A549 (cell line): Measurements from ENCODE around the gene RAD51B. TPM values are rescaled to one million over a fixed set of nuclear protein-coding genes. Genes with fewer than 3 reads are reported as not detected.
A peak's percentile ranks its signal among the peaks of the same experiment; 100 is the strongest.

ENCODE experiments used
- ATAC-seq, 2 experiments: fragments of 200-7000 bp in 1 of 2; fragments of >200 bp in 1 of 2; cut with Nextera tagmentation in 1 of 2; cut with Tn5 transposase in 1 of 2; 3 replicates each; pipeline versions ENCODE4 v1.8.0 to v1.9.1; 2018 to 2020; ENCODE audit warnings: mild to moderate bottlenecking in 1 of 2, moderate library complexity in 1 of 2
- CTCF ChIA-PET: fragments of 300-600 bp; sonication (Branson Sonifier 250); formaldehyde crosslinking; extraction: SDS; loops from one replicate; lab custom pipeline; 2021; ENCODE audit warnings: antibody characterized with exemption, inconsistent platforms; lab: Yijun Ruan, JAX
- POLR2A ChIA-PET: fragments of 350-600 bp; formaldehyde crosslinking; extraction: SDS; loops from one replicate; lab custom pipeline; 2021; ENCODE audit warnings: antibody characterized with exemption, inconsistent platforms; lab: Yijun Ruan, JAX
- DNase-seq, 2 experiments: peaks; one replicate each; pipeline versions ENCODE4 v3.0.0 to v3.0.0-alpha.2; 2011 to 2016; ENCODE audit warnings: low read depth in 1 of 2, low spot score in 1 of 2
- FAIRE-seq: peaks from 2 replicates; lab custom pipeline; 2011; peaks lifted over from hg19 to GRCh38; lab: Jason Lieb, UNC
- H3K27ac ChIP-seq, 2 experiments: fragments of >200 bp; sonication (Bioruptor Twin); formaldehyde crosslinking; 3 replicates each; pipeline ENCODE4 v1.5.1; 2016 to 2017
- H3K4me1 ChIP-seq: fragments of >200 bp; sonication (Bioruptor Twin); formaldehyde crosslinking; 3 replicates; pipeline ENCODE4 v1.6.1; 2016
- H3K4me2 ChIP-seq: fragments of >200 bp; sonication (Bioruptor Twin); formaldehyde crosslinking; 3 replicates; pipeline ENCODE4 v1.6.1; 2016
- H3K4me3 ChIP-seq: fragments of >200 bp; sonication (Bioruptor Twin); formaldehyde crosslinking; 3 replicates; pipeline ENCODE4 v1.5.1; 2016
- H3K9me3 ChIP-seq: fragments of >200 bp; sonication (Bioruptor Twin); formaldehyde crosslinking; 3 replicates; pipeline ENCODE4 v1.6.1; 2016
- BHLHE40 ChIP-seq: IDR thresholded peaks from 2 replicates; pipeline ENCODE4 v1.6.1; 2012; ENCODE audit warnings: low read depth, low read length, inconsistent platforms
- CBX2 ChIP-seq: fragments of 200-600 bp; sonication (generic); IDR thresholded peaks from 2 replicates; pipeline ENCODE4 v1.6.1; 2016; ENCODE audit warnings: low read depth, mild to moderate bottlenecking, borderline replicate concordance
- CBX8 ChIP-seq: fragments of 200-600 bp; sonication (generic); IDR thresholded peaks from 2 replicates; pipeline ENCODE4 v1.6.1; 2016
- CEBPB ChIP-seq, 2 experiments: fragments of >200 bp in 1 of 2; sonication (Bioruptor Twin) in 1 of 2; formaldehyde crosslinking in 1 of 2; IDR thresholded peaks; 2 replicates each; pipeline ENCODE4 v1.6.1; 2012 to 2016
- EHMT2 ChIP-seq: fragments of 200-600 bp; sonication (generic); IDR thresholded peaks from 2 replicates; pipeline ENCODE4 v1.6.1; 2016; ENCODE audit warnings: antibody characterized with exemption, low read depth, mild to moderate bottlenecking, moderate library complexity
- HOXB13 ChIP-seq: fragments of 250-450 bp; sonication (Bioruptor Pico); IDR thresholded peaks from 2 replicates; pipeline ENCODE4 v1.5.0; 2020; ENCODE audit warnings: low read depth, mild to moderate bottlenecking, moderate library complexity
- HOXB5 ChIP-seq: fragments of 250-450 bp; sonication (Bioruptor Pico); IDR thresholded peaks from 2 replicates; pipeline ENCODE4 v1.5.0; 2020; ENCODE audit warnings: mild to moderate bottlenecking, moderate library complexity
- JUN ChIP-seq, 2 experiments: fragments of >200 bp; sonication (Bioruptor Twin); formaldehyde crosslinking; IDR thresholded peaks; 2 replicates in 1 of 2; 3 replicates in 1 of 2; pipeline ENCODE4 v1.6.1; 2016 to 2017
- JUNB ChIP-seq: fragments of >200 bp; sonication (Bioruptor Twin); formaldehyde crosslinking; IDR thresholded peaks from 2 replicates; pipeline ENCODE4 v1.6.1; 2016
- KDM1A ChIP-seq: fragments of 200-600 bp; sonication (generic); IDR thresholded peaks from 2 replicates; pipeline ENCODE4 v1.6.1; 2016; ENCODE audit warnings: low read depth, mild to moderate bottlenecking
- MAFK ChIP-seq: fragments of 450-650 bp; IDR thresholded peaks from 2 replicates; pipeline ENCODE4 v1.6.1; 2014; ENCODE audit not compliant: partially characterized antibody
- MYC ChIP-seq: IDR thresholded peaks from 2 replicates; pipeline ENCODE4 v1.6.1; 2012; ENCODE audit warnings: mild to moderate bottlenecking, inconsistent platforms, low read length, improper control_type of control experiment, borderline replicate concordance
- NR3C1 ChIP-seq: fragments of >200 bp; sonication (Bioruptor Twin); formaldehyde crosslinking; IDR thresholded peaks from 3 replicates; pipeline ENCODE4 v1.6.1; 2017
- POLR2AphosphoS2 ChIP-seq: conservative IDR thresholded peaks from 2 replicates; pipeline ENCODE4 v1.6.1; 2012; ENCODE audit warnings: low read length, improper control_type of control experiment, inconsistent platforms
- RFX5 ChIP-seq: fragments of 450-650 bp; IDR thresholded peaks from 2 replicates; pipeline ENCODE4 v1.7.1; 2014; ENCODE audit warnings: antibody characterized with exemption, mild to moderate bottlenecking, moderate library complexity
- SMC3 ChIP-seq: fragments of >200 bp; sonication (Bioruptor Twin); formaldehyde crosslinking; IDR thresholded peaks from 3 replicates; pipeline ENCODE4 v1.6.1; 2018; ENCODE audit warnings: inconsistent platforms
- TFCP2L1 ChIP-seq: fragments of 250-450 bp; sonication (Bioruptor Pico); IDR thresholded peaks from 2 replicates; pipeline ENCODE4 v1.5.0; 2021; ENCODE audit warnings: mild to moderate bottlenecking
- ZC3H11A ChIP-seq: fragments of 450-650 bp; IDR thresholded peaks from 2 replicates; pipeline ENCODE4 v1.6.1; 2014; ENCODE audit warnings: antibody characterized with exemption, mild to moderate bottlenecking
- ZNF302 ChIP-seq: fragments of 250-450 bp; sonication (Bioruptor Pico); IDR thresholded peaks from 2 replicates; pipeline ENCODE4 v1.9.0; 2021; ENCODE audit warnings: inconsistent platforms, mild to moderate bottlenecking, moderate library complexity
- ZSCAN20 ChIP-seq: fragments of 250-450 bp; sonication (Bioruptor Pico); IDR thresholded peaks from 2 replicates; pipeline ENCODE4 v1.8.0; 2022; ENCODE audit warnings: mild to moderate bottlenecking, moderate library complexity
- WGBS: methylation state at CpG from one replicate; pipeline ENCODE4 v1.1.6; 2017; ENCODE audit errors: missing lambda C conversion rate; 5-methylcytosine and 5-hydroxymethylcytosine counted together
- polyA plus RNA-seq, 4 experiments: library from polyadenylated mRNA; depleted of rRNA in 3 of 4; stranded (reverse); fragments of >200 nt; fragmentation: RNase III in 1 of 4; extraction: RNeasy Plus Mini Kit Qiagen cat#74134 plus additional on column Dnase treatment in 1 of 4; gene quantifications; 2 replicates in 3 of 4; 3 replicates in 1 of 4; pipeline ENCODE4 v1.2.3, GENCODE V29; 2011 to 2017
- TF ChIP-seq, protein P1 (sequence below): fragments of 250-450 bp; sonication (Bioruptor Pico); IDR thresholded peaks from 2 replicates; pipeline ENCODE4 v1.5.0; 2021; ENCODE audit warnings: mild to moderate bottlenecking, moderate library complexity, borderline replicate concordance
- TF ChIP-seq, protein P2 (sequence below): fragments of 450-650 bp; IDR thresholded peaks from 2 replicates; pipeline ENCODE4 v1.6.1; 2014; ENCODE audit warnings: antibody characterized with exemption
- TF ChIP-seq, protein P3 (sequence below): fragments of 200-600 bp; sonication (generic); IDR thresholded peaks from 2 replicates; pipeline ENCODE4 v1.6.1; 2016; ENCODE audit warnings: antibody characterized with exemption, mild to moderate bottlenecking, moderate library complexity
- TF ChIP-seq, protein P4 (sequence below): fragments of 150-350 bp; IDR thresholded peaks from 2 replicates; pipeline ENCODE4 v1.6.1; 2014; ENCODE audit warnings: low read depth, mild to moderate bottlenecking, low read length
- TF ChIP-seq, protein P5 (sequence below): fragments of >200 bp; sonication (Bioruptor Twin); formaldehyde crosslinking; IDR thresholded peaks from 2 replicates; pipeline ENCODE4 v1.6.1; 2016
- TF ChIP-seq, protein P6 (sequence below): IDR thresholded peaks from 2 replicates; pipeline ENCODE4 v1.6.1; 2012; ENCODE audit warnings: low read depth, borderline replicate concordance

The RAD51B gene
- polyA plus RNA-seq, 2 of the 4 experiments (the other 2 are of a cell fraction): 7.2 to 10.8 TPM

DNA sequence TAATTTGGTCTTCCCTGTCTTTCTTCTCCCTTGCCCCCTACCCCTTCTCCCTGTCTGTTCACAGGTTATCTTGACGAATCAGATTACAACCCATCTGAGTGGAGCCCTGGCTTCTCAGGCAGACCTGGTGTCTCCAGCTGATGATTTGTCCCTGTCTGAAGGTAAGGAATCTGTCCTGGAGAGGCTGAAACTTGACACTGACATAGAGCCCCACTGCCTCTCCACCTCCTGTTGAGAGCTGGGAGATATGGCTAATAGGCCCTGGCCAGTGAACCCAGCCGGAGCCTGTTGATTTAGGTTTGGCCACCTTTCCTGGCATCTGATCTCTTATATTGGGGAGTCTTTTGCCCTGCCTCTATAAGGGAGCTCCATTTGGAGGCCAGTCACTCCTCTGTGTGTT is 472.2 kb downstream of the RAD51B start:
- ATAC-seq (0 out of 6 replicates have a peak, but pooled peaks of 1 of the 2 experiments have one; percentile 26), FAIRE-seq (no peak), DNase-seq (no peak)
- Histone ChIP-seq H3K9me3 (no peaks in the 10 kb centered on the region), H3K27ac (peak overlapping the region in 1 of 2 experiments; percentile 60; a peak in 3 of 6 replicates), H3K4me2 (no peak overlapping the region), H3K4me3 (no peak overlapping the region), H3K4me1 (0 out of 3 replicates have a peak, but pooled peaks cover 2% of the 10 kb centered on the region)
- WGBS: 90% methylated on average over 2 of the region's 2 CpGs
- ChIA-PET CTCF (interaction anchor here (0.9 kb wide), 1 partner anchor 54 kb away, joined by 3 read pairs; no protein-coding TSS in a partner anchor), POLR2A (no interaction called here)
- TF ChIP-seq SMC3: no peak
- TF ChIP-seq ZSCAN20: no peak
- no peak for TF ChIP-seq CBX2
- TF ChIP-seq BHLHE40: no peak
- TF ChIP-seq CEBPB (IDR thresholded peaks at IDR 0.05): no peak
- no peak for TF ChIP-seq CBX8
- no peak for TF ChIP-seq KDM1A
- TF ChIP-seq TFCP2L1 (CRISPR knock-in tag): no peak
- no peak for TF ChIP-seq ZNF302 (CRISPR knock-in tag)
- TF ChIP-seq JUN (IDR thresholded peaks at IDR 0.05): no peak
- no peak for TF ChIP-seq NR3C1
- no peak for TF ChIP-seq ZC3H11A
- TF ChIP-seq, protein P1, sequence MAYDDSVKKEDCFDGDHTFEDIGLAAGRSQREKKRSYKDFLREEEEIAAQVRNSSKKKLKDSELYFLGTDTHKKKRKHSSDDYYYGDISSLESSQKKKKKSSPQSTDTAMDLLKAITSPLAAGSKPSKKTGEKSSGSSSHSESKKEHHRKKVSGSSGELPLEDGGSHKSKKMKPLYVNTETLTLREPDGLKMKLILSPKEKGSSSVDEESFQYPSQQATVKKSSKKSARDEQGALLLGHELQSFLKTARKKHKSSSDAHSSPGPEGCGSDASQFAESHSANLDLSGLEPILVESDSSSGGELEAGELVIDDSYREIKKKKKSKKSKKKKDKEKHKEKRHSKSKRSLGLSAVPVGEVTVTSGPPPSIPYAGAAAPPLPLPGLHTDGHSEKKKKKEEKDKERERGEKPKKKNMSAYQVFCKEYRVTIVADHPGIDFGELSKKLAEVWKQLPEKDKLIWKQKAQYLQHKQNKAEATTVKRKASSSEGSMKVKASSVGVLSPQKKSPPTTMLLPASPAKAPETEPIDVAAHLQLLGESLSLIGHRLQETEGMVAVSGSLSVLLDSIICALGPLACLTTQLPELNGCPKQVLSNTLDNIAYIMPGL (CRISPR knock-in tag): no peak
- TF ChIP-seq, protein P2, sequence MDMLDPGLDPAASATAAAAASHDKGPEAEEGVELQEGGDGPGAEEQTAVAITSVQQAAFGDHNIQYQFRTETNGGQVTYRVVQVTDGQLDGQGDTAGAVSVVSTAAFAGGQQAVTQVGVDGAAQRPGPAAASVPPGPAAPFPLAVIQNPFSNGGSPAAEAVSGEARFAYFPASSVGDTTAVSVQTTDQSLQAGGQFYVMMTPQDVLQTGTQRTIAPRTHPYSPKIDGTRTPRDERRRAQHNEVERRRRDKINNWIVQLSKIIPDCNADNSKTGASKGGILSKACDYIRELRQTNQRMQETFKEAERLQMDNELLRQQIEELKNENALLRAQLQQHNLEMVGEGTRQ: no peak
- TF ChIP-seq, protein P3, sequence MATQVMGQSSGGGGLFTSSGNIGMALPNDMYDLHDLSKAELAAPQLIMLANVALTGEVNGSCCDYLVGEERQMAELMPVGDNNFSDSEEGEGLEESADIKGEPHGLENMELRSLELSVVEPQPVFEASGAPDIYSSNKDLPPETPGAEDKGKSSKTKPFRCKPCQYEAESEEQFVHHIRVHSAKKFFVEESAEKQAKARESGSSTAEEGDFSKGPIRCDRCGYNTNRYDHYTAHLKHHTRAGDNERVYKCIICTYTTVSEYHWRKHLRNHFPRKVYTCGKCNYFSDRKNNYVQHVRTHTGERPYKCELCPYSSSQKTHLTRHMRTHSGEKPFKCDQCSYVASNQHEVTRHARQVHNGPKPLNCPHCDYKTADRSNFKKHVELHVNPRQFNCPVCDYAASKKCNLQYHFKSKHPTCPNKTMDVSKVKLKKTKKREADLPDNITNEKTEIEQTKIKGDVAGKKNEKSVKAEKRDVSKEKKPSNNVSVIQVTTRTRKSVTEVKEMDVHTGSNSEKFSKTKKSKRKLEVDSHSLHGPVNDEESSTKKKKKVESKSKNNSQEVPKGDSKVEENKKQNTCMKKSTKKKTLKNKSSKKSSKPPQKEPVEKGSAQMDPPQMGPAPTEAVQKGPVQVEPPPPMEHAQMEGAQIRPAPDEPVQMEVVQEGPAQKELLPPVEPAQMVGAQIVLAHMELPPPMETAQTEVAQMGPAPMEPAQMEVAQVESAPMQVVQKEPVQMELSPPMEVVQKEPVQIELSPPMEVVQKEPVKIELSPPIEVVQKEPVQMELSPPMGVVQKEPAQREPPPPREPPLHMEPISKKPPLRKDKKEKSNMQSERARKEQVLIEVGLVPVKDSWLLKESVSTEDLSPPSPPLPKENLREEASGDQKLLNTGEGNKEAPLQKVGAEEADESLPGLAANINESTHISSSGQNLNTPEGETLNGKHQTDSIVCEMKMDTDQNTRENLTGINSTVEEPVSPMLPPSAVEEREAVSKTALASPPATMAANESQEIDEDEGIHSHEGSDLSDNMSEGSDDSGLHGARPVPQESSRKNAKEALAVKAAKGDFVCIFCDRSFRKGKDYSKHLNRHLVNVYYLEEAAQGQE: no peak

DNA sequence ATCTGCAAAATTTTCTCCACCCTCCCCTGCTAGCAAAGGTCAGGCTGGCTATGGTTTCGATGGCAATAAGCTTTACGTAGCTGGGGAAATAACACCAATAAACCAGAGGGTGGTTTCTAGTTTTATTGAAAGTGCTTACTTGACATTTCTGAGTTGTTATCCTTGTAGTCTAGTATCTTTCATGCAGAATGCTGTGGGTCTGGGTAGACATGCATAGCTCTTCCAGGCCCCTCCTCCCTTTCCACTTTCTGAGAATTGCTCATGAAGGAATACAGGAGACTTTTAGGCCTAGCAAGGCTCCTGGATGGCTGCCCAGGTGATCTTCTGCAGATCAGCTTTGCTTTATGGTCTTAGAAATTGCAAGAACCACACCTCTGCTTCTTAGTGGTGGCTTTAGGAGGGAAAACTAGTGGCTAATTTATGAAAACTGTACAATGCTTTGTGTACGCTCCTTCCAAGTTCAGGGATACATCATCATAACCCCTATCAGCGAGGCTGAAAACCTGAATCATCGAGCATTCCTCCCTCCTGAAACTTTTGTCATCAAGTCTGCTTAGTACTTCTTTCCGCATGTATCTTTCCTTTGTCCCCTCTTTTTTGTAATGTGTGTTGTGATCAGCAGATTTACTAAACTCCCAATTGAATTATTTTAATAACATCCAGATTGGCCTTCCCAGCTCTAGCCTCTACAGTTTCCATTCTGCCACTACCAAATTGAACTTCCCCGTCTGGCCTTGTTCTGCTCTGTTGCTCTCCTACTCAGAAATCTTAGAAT is 473.0 kb downstream of the RAD51B start:
- POLR2A ChIA-PET: no interaction called here
- WGBS: 97% methylated on average over 7 of the region's 7 CpGs

DNA sequence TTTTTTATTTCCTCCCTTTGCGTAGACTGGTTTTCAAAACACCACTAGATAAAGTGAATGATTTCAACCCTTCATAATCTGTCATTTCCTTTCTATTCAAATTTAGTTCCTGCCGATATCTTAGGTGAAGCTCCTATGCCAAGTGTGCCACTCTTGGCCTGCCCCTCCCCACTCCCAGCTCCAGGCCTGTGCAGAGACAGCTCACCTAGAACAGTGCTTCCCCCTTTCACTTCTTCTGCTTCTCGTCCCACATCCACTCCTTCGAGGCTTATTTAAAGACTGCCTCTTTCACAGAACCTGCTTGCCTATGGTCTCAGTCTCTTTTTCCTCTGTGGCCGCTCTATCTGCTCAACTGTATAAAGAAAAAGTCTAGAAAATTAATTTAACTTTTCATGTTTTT is 473.8 kb downstream of the RAD51B start:
- Histone ChIP-seq H3K4me2 (no peak overlapping the region), H3K4me1 (no peaks in the 10 kb centered on the region), H3K9me3 (no peaks in the 10 kb centered on the region), H3K27ac (0 out of 6 replicates have a peak overlapping the region, but pooled peaks of 1 of the 2 experiments have one; percentile 39), H3K4me3 (no peak overlapping the region)
- DNase-seq (no peak), FAIRE-seq (no peak), ATAC-seq (no peak)
- 83% methylated on average over 5 of the region's 5 CpGs for WGBS
- POLR2A ChIA-PET: no interaction called here
- TF ChIP-seq RFX5 (no peak), MYC (no peak), HOXB13 (CRISPR knock-in tag) (no peak), BHLHE40 (no peak), POLR2AphosphoS2 (no peak), HOXB5 (CRISPR knock-in tag) (no peak), JUNB (no peak), NR3C1 (no peak), TFCP2L1 (CRISPR knock-in tag) (no peak)
- TF ChIP-seq, protein P4, sequence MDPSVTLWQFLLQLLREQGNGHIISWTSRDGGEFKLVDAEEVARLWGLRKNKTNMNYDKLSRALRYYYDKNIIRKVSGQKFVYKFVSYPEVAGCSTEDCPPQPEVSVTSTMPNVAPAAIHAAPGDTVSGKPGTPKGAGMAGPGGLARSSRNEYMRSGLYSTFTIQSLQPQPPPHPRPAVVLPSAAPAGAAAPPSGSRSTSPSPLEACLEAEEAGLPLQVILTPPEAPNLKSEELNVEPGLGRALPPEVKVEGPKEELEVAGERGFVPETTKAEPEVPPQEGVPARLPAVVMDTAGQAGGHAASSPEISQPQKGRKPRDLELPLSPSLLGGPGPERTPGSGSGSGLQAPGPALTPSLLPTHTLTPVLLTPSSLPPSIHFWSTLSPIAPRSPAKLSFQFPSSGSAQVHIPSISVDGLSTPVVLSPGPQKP: no peak
- TF ChIP-seq, protein P5, sequence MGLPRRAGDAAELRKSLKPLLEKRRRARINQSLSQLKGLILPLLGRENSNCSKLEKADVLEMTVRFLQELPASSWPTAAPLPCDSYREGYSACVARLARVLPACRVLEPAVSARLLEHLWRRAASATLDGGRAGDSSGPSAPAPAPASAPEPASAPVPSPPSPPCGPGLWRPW: no peak
- TF ChIP-seq, protein P6, sequence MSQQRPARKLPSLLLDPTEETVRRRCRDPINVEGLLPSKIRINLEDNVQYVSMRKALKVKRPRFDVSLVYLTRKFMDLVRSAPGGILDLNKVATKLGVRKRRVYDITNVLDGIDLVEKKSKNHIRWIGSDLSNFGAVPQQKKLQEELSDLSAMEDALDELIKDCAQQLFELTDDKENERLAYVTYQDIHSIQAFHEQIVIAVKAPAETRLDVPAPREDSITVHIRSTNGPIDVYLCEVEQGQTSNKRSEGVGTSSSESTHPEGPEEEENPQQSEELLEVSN: no peak
- CTCF ChIA-PET: no interaction called here

More for the DNA sequence above, 473.0 kb downstream of the RAD51B start:
- Histone ChIP-seq H3K4me3 (no peak overlapping the region), H3K27ac (peak overlapping the region in 1 of 2 experiments; percentile 19; a peak in 2 of 6 replicates), H3K4me1 (no peaks in the 10 kb centered on the region), H3K4me2 (no peak overlapping the region), H3K9me3 (no peaks in the 10 kb centered on the region)
- DNase-seq: no peak
- TF ChIP-seq MAFK: peak; percentile 91
- TF ChIP-seq EHMT2: no peak
- ATAC-seq: no peak
- FAIRE-seq: no peak
- CTCF ChIA-PET: interaction anchor here (0.9 kb wide), 1 partner anchor 53 kb away, joined by 3 read pairs; no protein-coding TSS in a partner anchor
